ENCODE data around the gene INPPL1.

The INPPL1 gene

GRCh38 chr11:72267956-72268617 lies 43.5 kb downstream of the INPPL1 start:
- no peak overlapping the region for H3K4me3 ChIP-seq (replicated peaks; ENCODE audit: low read depth, low read length)
- no peak for TF ChIP-seq CTCF (IDR thresholded peaks at IDR 0.05; ENCODE audit: low read depth, low read length, missing control alignments)
- no peak for DNase-seq (ENCODE audit: extremely low read depth, low read depth)

GRCh38 chr11:72271980-72272379 lies 47.4 kb downstream of the INPPL1 start:
- DNase-seq (ENCODE audit: extremely low read depth, low read depth), result no peak
- no peak for TF ChIP-seq CTCF (IDR thresholded peaks at IDR 0.05; ENCODE audit: low read depth, low read length, missing control alignments)
- H3K4me3 ChIP-seq (replicated peaks; ENCODE audit: low read depth, low read length), result no peak overlapping the region

- H3K4me3 ChIP-seq (replicated peaks; ENCODE audit: low read depth, low read length), result no peak overlapping the region
- no peak for TF ChIP-seq CTCF (IDR thresholded peaks at IDR 0.05; ENCODE audit: low read depth, low read length, missing control alignments)
- no peak for DNase-seq (ENCODE audit: extremely low read depth, low read depth)
Measured at GRCh38 chr11:72274435-72274834, 49.9 kb downstream of the INPPL1 start.

GRCh38 chr11:72278905-72279304 lies 54.3 kb downstream of the INPPL1 start:
- TF ChIP-seq CTCF (IDR thresholded peaks at IDR 0.05; ENCODE audit: low read depth, low read length, missing control alignments), result no peak
- H3K4me3 ChIP-seq (replicated peaks; ENCODE audit: low read depth, low read length), result no peak overlapping the region
- DNase-seq (ENCODE audit: extremely low read depth, low read depth), result peak; percentile 30

GRCh38 chr11:72280037-72280436 lies 55.5 kb downstream of the INPPL1 start:
- TF ChIP-seq CTCF (IDR thresholded peaks at IDR 0.05; ENCODE audit: low read depth, low read length, missing control alignments), result no peak
- no peak overlapping the region for H3K4me3 ChIP-seq (replicated peaks; ENCODE audit: low read depth, low read length)
- DNase-seq (ENCODE audit: extremely low read depth, low read depth), result no peak

- no peak for TF ChIP-seq CTCF (IDR thresholded peaks at IDR 0.05; ENCODE audit: low read depth, low read length, missing control alignments)
- DNase-seq (ENCODE audit: extremely low read depth, low read depth), result no peak
- H3K4me3 ChIP-seq (replicated peaks; ENCODE audit: low read depth, low read length), result no peak overlapping the region
Measured at GRCh38 chr11:72280726-72281315, 56.3 kb downstream of the INPPL1 start.
